Measurements from ENCODE around the gene TSPAN31.

Gene TSPAN31

GRCh38 chr12:57797933-57798332 lies 53.1 kb downstream of the TSPAN31 start:
- DNase-seq = no peak
